ENCODE measurements around the gene DEK.

GRCh38 chr6:18182568-18182967 is 81.8 kb downstream of the DEK start:
- TF ChIP-seq POLR2AphosphoS5 (IDR thresholded peaks at IDR 0.05; ENCODE audit: low read depth) (no peak), CTCF (IDR thresholded peaks at IDR 0.05; ENCODE audit: insufficient read depth, low read length) (no peak), REST (IDR thresholded peaks at IDR 0.05; ENCODE audit: insufficient replicate concordance, low read depth) (no peak)
